DOHH2 (cell line): ENCODE measurements around the gene FHL1.

Experiments used
- H3F3A ChIP-seq: fragments of 200-600 bp; sonication (generic), shearing (Covaris generic); 2 replicates; pipeline ENCODE4 v1.6.0; 2016; ENCODE audit warnings: antibody characterized with exemption, mild to moderate bottlenecking; ENCODE audit not compliant: control insufficient read depth, insufficient read depth
- H3K27ac ChIP-seq: fragments of 200-600 bp; sonication (generic); 2 replicates; pipeline ENCODE4 v1.5.1; 2014; ENCODE audit warnings: low read depth, mild to moderate bottlenecking, low read length, moderate library complexity
- H3K27me3 ChIP-seq: fragments of 200-600 bp; sonication (generic); 2 replicates; pipeline ENCODE4 v1.6.1; 2014; ENCODE audit warnings: mild to moderate bottlenecking, low read length, mixed read lengths; ENCODE audit not compliant: control insufficient read depth
- H3K36me3 ChIP-seq: fragments of 200-600 bp; sonication (generic); 2 replicates; pipeline ENCODE4 v1.6.1; 2014; ENCODE audit warnings: mild to moderate bottlenecking, low read length, moderate library complexity, mixed read lengths; ENCODE audit not compliant: control insufficient read depth
- H3K4me1 ChIP-seq: fragments of 200-600 bp; sonication (generic); 2 replicates; pipeline ENCODE4 v1.6.1; 2014; ENCODE audit warnings: mild to moderate bottlenecking, low read length, mixed read lengths; ENCODE audit not compliant: control insufficient read depth
- H3K4me2 ChIP-seq: fragments of 200-600 bp; sonication (generic); 2 replicates; pipeline ENCODE4 v1.6.0; 2014; ENCODE audit warnings: mild to moderate bottlenecking, low read length, moderate library complexity
- H3K4me3 ChIP-seq: fragments of 200-600 bp; sonication (generic); 2 replicates; pipeline ENCODE4 v1.5.1; 2014; ENCODE audit warnings: mild to moderate bottlenecking, low read length, mixed read lengths
- H3K79me2 ChIP-seq: fragments of 200-600 bp; sonication (generic); 2 replicates; pipeline ENCODE4 v1.6.1; 2014; ENCODE audit warnings: mild to moderate bottlenecking, low read length, mixed read lengths; ENCODE audit not compliant: control insufficient read depth
- H3K9me2 ChIP-seq: fragments of 200-600 bp; sonication (generic); replicated peaks from 2 replicates; pipeline ENCODE4 v1.6.1; 2014; ENCODE audit warnings: mild to moderate bottlenecking, low read length, mixed read lengths; ENCODE audit not compliant: control insufficient read depth
- H3K9me3 ChIP-seq: fragments of 200-600 bp; sonication (generic); 2 replicates; pipeline ENCODE4 v1.6.1; 2014; ENCODE audit warnings: antibody characterized with exemption, low read length, mixed read lengths; ENCODE audit not compliant: control insufficient read depth, insufficient read depth
- H4K20me1 ChIP-seq: fragments of 200-600 bp; sonication (generic); 2 replicates; pipeline ENCODE4 v1.6.0; 2014; ENCODE audit warnings: low read depth, mild to moderate bottlenecking, antibody characterized with exemption, low read length, moderate library complexity; ENCODE audit not compliant: control insufficient read depth, insufficient read depth
- CTCF ChIP-seq: fragments of 200-600 bp; sonication (generic); IDR thresholded peaks from one replicate; pipeline ENCODE4 v1.5.1; 2014; ENCODE audit warnings: antibody characterized with exemption, mild to moderate bottlenecking, low read depth, low read length; ENCODE audit not compliant: poor library complexity, severe bottlenecking
- EZH2phosphoT487 ChIP-seq: fragments of 200-600 bp; sonication (generic); IDR thresholded peaks from 2 replicates; pipeline ENCODE4 v1.6.1; 2017; ENCODE audit warnings: borderline replicate concordance, mild to moderate bottlenecking, antibody characterized with exemption, low read length, moderate library complexity, mixed read lengths

Gene FHL1

DNA sequence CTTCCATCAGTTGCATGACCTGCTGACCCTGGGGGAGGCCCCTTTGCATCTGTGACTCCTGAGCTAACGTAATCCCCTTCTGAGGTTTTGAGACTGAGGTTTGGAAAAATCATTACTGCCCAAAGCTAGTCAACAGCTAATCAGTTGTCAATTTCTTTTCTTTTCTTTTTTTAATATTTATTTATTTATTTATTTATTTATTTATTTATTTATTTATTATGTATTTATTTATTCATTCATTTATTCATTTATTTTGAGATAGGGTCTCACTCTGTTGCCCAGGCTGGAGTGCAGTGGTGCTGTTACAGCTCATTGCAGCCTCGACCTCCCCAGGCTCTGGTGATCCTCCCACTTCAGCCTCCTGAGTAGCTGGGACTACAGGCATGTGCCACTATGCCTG, 25.1 kb upstream of the FHL1 start:
- H3K79me2 ChIP-seq = no peaks in the 10 kb centered on the region
- no peak overlapping the region for H3K27ac ChIP-seq
- no peaks in the 10 kb centered on the region for H3K36me3 ChIP-seq
- TF ChIP-seq EZH2phosphoT487 (no peak), CTCF (no peak)
- H3K9me3 ChIP-seq = no peaks in the 10 kb centered on the region
- no peaks in the 10 kb centered on the region for H3F3A ChIP-seq
- no peaks in the 10 kb centered on the region for H4K20me1 ChIP-seq
- H3K9me2 ChIP-seq = no peaks in the 10 kb centered on the region
- no peak overlapping the region for H3K4me3 ChIP-seq
- no peak overlapping the region for H3K4me2 ChIP-seq
- no peaks in the 10 kb centered on the region for H3K27me3 ChIP-seq
- H3K4me1 ChIP-seq = no peaks in the 10 kb centered on the region

- H3K9me2 ChIP-seq = no peaks in the 10 kb centered on the region
- TF ChIP-seq EZH2phosphoT487 (no peak), CTCF (no peak)
- no peaks in the 10 kb centered on the region for H3F3A ChIP-seq
These were observed 22.2 kb upstream of the FHL1 start for GRCh38 chrX:136125106-136125505.

GRCh38 chrX:136126371-136126770, 21.0 kb upstream of the FHL1 start:
- no peaks in the 10 kb centered on the region for H4K20me1 ChIP-seq
- H3K4me1 ChIP-seq = no peaks in the 10 kb centered on the region
- no peaks in the 10 kb centered on the region for H3K27me3 ChIP-seq
- H3K9me3 ChIP-seq = no peaks in the 10 kb centered on the region
- H3F3A ChIP-seq = no peaks in the 10 kb centered on the region
- TF ChIP-seq CTCF = no peak
- no peak for TF ChIP-seq EZH2phosphoT487
- no peaks in the 10 kb centered on the region for H3K9me2 ChIP-seq
- no peak overlapping the region for H3K27ac ChIP-seq
- no peaks in the 10 kb centered on the region for H3K36me3 ChIP-seq
- H3K79me2 ChIP-seq = no peaks in the 10 kb centered on the region
- no peak overlapping the region for H3K4me2 ChIP-seq
- H3K4me3 ChIP-seq = no peak overlapping the region

More at GRCh38 chrX:136125106-136125505, 22.2 kb upstream of the FHL1 start:
- no peaks in the 10 kb centered on the region for H3K4me1 ChIP-seq
- no peak overlapping the region for H3K4me3 ChIP-seq
- no peaks in the 10 kb centered on the region for H4K20me1 ChIP-seq
- H3K36me3 ChIP-seq = no peaks in the 10 kb centered on the region
- H3K4me2 ChIP-seq = no peak overlapping the region
- H3K9me3 ChIP-seq = no peaks in the 10 kb centered on the region
- no peak overlapping the region for H3K27ac ChIP-seq
- no peaks in the 10 kb centered on the region for H3K27me3 ChIP-seq
- H3K79me2 ChIP-seq = no peaks in the 10 kb centered on the region

GRCh38 chrX:136126872-136127406, 20.4 kb upstream of the FHL1 start:
- H3K9me2 ChIP-seq = no peaks in the 10 kb centered on the region
- H3K4me3 ChIP-seq = no peak overlapping the region
- H4K20me1 ChIP-seq = no peaks in the 10 kb centered on the region
- H3K4me1 ChIP-seq = no peaks in the 10 kb centered on the region
- no peak overlapping the region for H3K27ac ChIP-seq
- H3K4me2 ChIP-seq = no peak overlapping the region
- no peaks in the 10 kb centered on the region for H3K79me2 ChIP-seq
- H3K9me3 ChIP-seq = no peaks in the 10 kb centered on the region
- no peaks in the 10 kb centered on the region for H3K27me3 ChIP-seq
- no peaks in the 10 kb centered on the region for H3F3A ChIP-seq
- TF ChIP-seq CTCF (no peak), EZH2phosphoT487 (no peak)
- no peaks in the 10 kb centered on the region for H3K36me3 ChIP-seq
